ENCODE measurements around the gene VTI1A. TPM values are rescaled to one million over a fixed set of nuclear protein-coding genes. Genes with fewer than 3 reads are reported as not detected.

VTI1A gene
- total and polyA plus RNA-seq, 2 of the 8 experiments (the other 6 are each of a cell fraction or from before 2014, with no cell fraction given): 6.0 to 20.0 TPM

DNA sequence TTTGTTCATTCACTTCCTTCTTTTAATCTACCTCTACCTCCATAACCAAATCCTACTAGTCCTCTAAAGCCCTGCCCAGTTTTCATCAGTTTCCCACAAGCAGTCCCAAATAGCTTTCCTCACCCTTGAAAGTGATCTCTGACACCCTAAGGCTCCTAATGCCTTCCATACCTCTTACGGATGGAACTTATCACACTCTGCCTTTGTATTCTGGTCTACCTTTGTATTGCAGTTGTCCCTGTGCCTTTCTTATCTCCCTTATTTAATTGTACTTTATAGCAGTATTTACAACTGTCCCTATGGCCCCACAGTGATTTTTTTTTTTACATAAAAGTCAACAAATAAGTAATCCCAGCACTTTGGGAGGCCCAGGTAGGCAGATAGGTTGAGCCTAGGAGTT lies 39.3 kb upstream of the VTI1A start:
- no peak for FAIRE-seq
- 93% methylated on average over 1 of the region's 1 CpG; no CpG with 5 or more reads in 1 of the 2 experiments for WGBS, 2 experiments (ENCODE audit: extremely low coverage in 1 of 2, insufficient coverage in 1 of 2, insufficient read length in 1 of 2, insufficient replicate concordance in 2 of 2, low coverage in 1 of 2, low lambda C conversion rate in 2 of 2, missing lambda C conversion rate in 1 of 2)
- TF ChIP-seq CTBP2 (IDR thresholded peaks at IDR 0.05; ENCODE audit: borderline replicate concordance, insufficient read depth, insufficient read length, low read length) (no peak), POLR2A (IDR thresholded peaks at IDR 0.05; ENCODE audit: control extremely low read depth in 1 of 2, low read depth in 2 of 2, low read length in 2 of 2) (no peak), BCL11A (IDR thresholded peaks at IDR 0.05; ENCODE audit: low read depth in 2 of 2, low read length in 2 of 2) (no peak)

More for the DNA sequence above, 39.3 kb upstream of the VTI1A start:
- Histone ChIP-seq H4K20me1 (replicated peaks in 1 of 2; ENCODE audit: control insufficient read depth in 1 of 2, insufficient read depth in 2 of 2, low read length in 2 of 2) (no peaks in the 10 kb centered on the region), H3K4me1 (replicated peaks in 1 of 4; ENCODE audit: control insufficient read depth in 3 of 4, insufficient read depth in 4 of 4, low read length in 3 of 4) (no peaks in the 10 kb centered on the region), H4K8ac (ENCODE audit: extremely low read depth, insufficient read depth, low read length) (no peak overlapping the region), H2BK20ac (ENCODE audit: low read length) (no peak overlapping the region), H3K23me2 (ENCODE audit: low read depth, low read length) (no peaks in the 10 kb centered on the region), H3K56ac (replicated peaks; ENCODE audit: insufficient read length, low read depth, low read length) (no peak overlapping the region), H2BK15ac (ENCODE audit: low read length) (no peak overlapping the region), H3K4ac (replicated peaks; ENCODE audit: insufficient read length, low read depth, low read length) (no peak overlapping the region), H3K23ac (ENCODE audit: insufficient read length) (no peak overlapping the region), H3K18ac (ENCODE audit: extremely low read depth, low read length) (no peak overlapping the region), H3K27me3 (replicated peaks in 1 of 4; ENCODE audit: control insufficient read depth in 3 of 4, extremely low read depth in 1 of 4, insufficient read depth in 3 of 4, low read length in 3 of 4) (no peaks in the 10 kb centered on the region), H3K36me3 (ENCODE audit: control insufficient read depth in 2 of 4, insufficient read depth in 4 of 4, low read length in 3 of 4) (no peaks in the 10 kb centered on the region), H3K9ac (replicated peaks in 1 of 4; ENCODE audit: extremely low read depth in 1 of 4, low read depth in 3 of 4, low read length in 3 of 4) (no peak overlapping the region), H2BK120ac (replicated peaks; ENCODE audit: low read depth, low read length) (no peak overlapping the region), H3K4me2 (ENCODE audit: insufficient read depth in 1 of 2, low read depth in 2 of 2, low read length in 2 of 2) (no peak overlapping the region), H3K4me3 (ENCODE audit: extremely low read depth in 1 of 4, insufficient read depth in 2 of 4, low read depth in 3 of 4, low read length in 4 of 4) (no peak overlapping the region), H2BK5ac (ENCODE audit: low read depth, low read length) (no peak overlapping the region), H3K14ac (ENCODE audit: insufficient read length) (no peak overlapping the region), H4K91ac (replicated peaks; ENCODE audit: insufficient read length, low read length) (no peak overlapping the region), H2BK12ac (ENCODE audit: low read depth, low read length) (no peak overlapping the region), H2AFZ (ENCODE audit: low read length) (no peak overlapping the region), H3K79me2 (ENCODE audit: control insufficient read depth in 1 of 2, insufficient read depth in 2 of 2, low read length in 2 of 2) (no peaks in the 10 kb centered on the region), H4K5ac (ENCODE audit: insufficient read length, low read depth, low read length) (no peak overlapping the region), H3K79me1 (ENCODE audit: low read depth, low read length) (no peaks in the 10 kb centered on the region), H2AK5ac (ENCODE audit: low read depth, low read length) (no peak overlapping the region), H3K9me3 (ENCODE audit: insufficient read depth in 2 of 2, low read depth in 1 of 2, low read length in 1 of 2) (no peaks in the 10 kb centered on the region), H3K27ac (ENCODE audit: low read depth, low read length) (no peak overlapping the region)
- ChIA-PET POLR2A (ENCODE audit: partially characterized antibody) (no interaction called here), CTCF (ENCODE audit: partially characterized antibody) (interaction anchor here (1.0 kb wide), 1 partner anchor 49 kb away, joined by 3 read pairs; no protein-coding TSS in a partner anchor)
- DNase-seq (ENCODE audit: low read depth in 1 of 2, low spot score in 2 of 2): no peak
